ENCODE data around the gene PLD5. TPM values are rescaled to one million over a fixed set of nuclear protein-coding genes. Genes with fewer than 3 reads are reported as not detected.

The PLD5 gene
- total RNA-seq, 1 donor from 2014 or later, result not detected

- no peak for DNase-seq (ENCODE audit: low spot score)
- Mint-ChIP-seq H3K27ac (ENCODE audit: unreplicated experiment) (no peak overlapping the region), H3K36me3 (ENCODE audit: low read depth) (no peaks in the 10 kb centered on the region), H3K9me3 (ENCODE audit: low read depth) (peaks cover 5% of the 10 kb centered on the region), H3K27me3 (ENCODE audit: low read depth) (peaks cover 2% of the 10 kb centered on the region), H3K4me3 (ENCODE audit: unreplicated experiment) (no peak overlapping the region), H3K4me1 (ENCODE audit: low read depth) (no peaks in the 10 kb centered on the region)
- no peak for TF ChIP-seq CTCF (IDR thresholded peaks at IDR 0.05)
These were observed 17.8 kb upstream of the PLD5 start for GRCh38 chr1:242542271-242542670.

GRCh38 chr1:242535986-242536385 lies 11.5 kb upstream of the PLD5 start:
- peaks cover 5% of the 10 kb centered on the region for H3K9me3 Mint-ChIP-seq (ENCODE audit: low read depth)
- TF ChIP-seq CTCF (IDR thresholded peaks at IDR 0.05), result no peak
- H3K27ac Mint-ChIP-seq (ENCODE audit: unreplicated experiment), result no peak overlapping the region
- DNase-seq (ENCODE audit: low spot score), result no peak
- H3K36me3 Mint-ChIP-seq (ENCODE audit: low read depth), result no peaks in the 10 kb centered on the region
- peaks cover 14% of the 10 kb centered on the region for H3K27me3 Mint-ChIP-seq (ENCODE audit: low read depth)
- H3K4me3 Mint-ChIP-seq (ENCODE audit: unreplicated experiment), result no peak overlapping the region
- no peaks in the 10 kb centered on the region for H3K4me1 Mint-ChIP-seq (ENCODE audit: low read depth)

GRCh38 chr1:242534753-242535152 lies 10.3 kb upstream of the PLD5 start:
- no peak overlapping the region for H3K27ac Mint-ChIP-seq (ENCODE audit: unreplicated experiment)
- no peak for DNase-seq (ENCODE audit: low spot score)
- no peak overlapping the region for H3K4me3 Mint-ChIP-seq (ENCODE audit: unreplicated experiment)
- no peaks in the 10 kb centered on the region for H3K36me3 Mint-ChIP-seq (ENCODE audit: low read depth)
- H3K9me3 Mint-ChIP-seq (ENCODE audit: low read depth), result peaks cover 5% of the 10 kb centered on the region
- no peaks in the 10 kb centered on the region for H3K4me1 Mint-ChIP-seq (ENCODE audit: low read depth)
- no peak for TF ChIP-seq CTCF (IDR thresholded peaks at IDR 0.05)
- peaks cover 14% of the 10 kb centered on the region for H3K27me3 Mint-ChIP-seq (ENCODE audit: low read depth)

- DNase-seq (ENCODE audit: low spot score), result no peak
- Mint-ChIP-seq H3K27ac (ENCODE audit: unreplicated experiment) (no peak overlapping the region), H3K4me1 (ENCODE audit: low read depth) (no peaks in the 10 kb centered on the region), H3K27me3 (ENCODE audit: low read depth) (peaks cover 32% of the 10 kb centered on the region), H3K4me3 (ENCODE audit: unreplicated experiment) (no peak overlapping the region), H3K9me3 (ENCODE audit: low read depth) (no peaks in the 10 kb centered on the region), H3K36me3 (ENCODE audit: low read depth) (no peaks in the 10 kb centered on the region)
- no peak for TF ChIP-seq CTCF (IDR thresholded peaks at IDR 0.05)
These were observed 6.3 kb upstream of the PLD5 start for GRCh38 chr1:242530761-242531160.

- no peak overlapping the region for H3K4me3 Mint-ChIP-seq (ENCODE audit: unreplicated experiment)
These were observed 1.3 kb upstream of the PLD5 start for GRCh38 chr1:242525769-242526168.

More at GRCh38 chr1:242525769-242526168, 1.3 kb upstream of the PLD5 start:
- DNase-seq (ENCODE audit: low spot score), result no peak
- Mint-ChIP-seq H3K36me3 (ENCODE audit: low read depth) (no peaks in the 10 kb centered on the region), H3K27ac (ENCODE audit: unreplicated experiment) (no peak overlapping the region), H3K4me1 (ENCODE audit: low read depth) (peaks cover 12% of the 10 kb centered on the region), H3K9me3 (ENCODE audit: low read depth) (no peaks in the 10 kb centered on the region), H3K27me3 (ENCODE audit: low read depth) (peaks cover 55% of the 10 kb centered on the region)
- TF ChIP-seq CTCF (IDR thresholded peaks at IDR 0.05), result no peak
